GM19455 (cell line): ENCODE data around the gene CLOCK.

ENCODE experiments used
- ATAC-seq: cut with Tn5 transposase; IDR thresholded peaks from one replicate; pipeline ENCODE4 v1.9.1; 2021; ENCODE audit not compliant: unreplicated experiment

CLOCK gene

DNA sequence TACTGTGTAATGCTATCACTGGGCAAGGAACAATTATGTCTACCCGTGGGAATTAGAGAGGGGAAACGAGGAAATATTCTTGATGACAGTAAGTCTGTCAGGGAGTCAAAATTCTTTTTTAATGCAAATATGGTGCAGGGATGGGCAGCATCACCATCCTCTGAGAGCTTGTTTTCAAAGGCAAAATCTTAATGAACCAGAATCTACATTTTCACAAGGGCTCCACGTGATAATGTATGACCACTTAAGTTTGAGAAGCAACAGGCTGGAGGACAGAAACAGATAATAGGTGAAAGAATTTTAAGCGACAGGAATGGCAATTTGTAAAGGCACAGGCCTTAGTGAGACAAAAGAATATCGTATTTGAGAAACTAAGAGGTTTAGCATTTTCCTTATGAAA lies 63.4 kb downstream of the CLOCK start:
- ATAC-seq = no peak

GRCh38 chr4:55475394-55476243 lies 71.1 kb downstream of the CLOCK start:
- ATAC-seq = no peak

GRCh38 chr4:55469979-55470378 lies 76.7 kb downstream of the CLOCK start:
- ATAC-seq = no peak

- no peak for ATAC-seq
Measured at GRCh38 chr4:55468724-55469123, 78.0 kb downstream of the CLOCK start.

GRCh38 chr4:55466001-55466400 lies 80.7 kb downstream of the CLOCK start:
- no peak for ATAC-seq

GRCh38 chr4:55458611-55459010 lies 88.1 kb downstream of the CLOCK start:
- ATAC-seq = no peak

DNA sequence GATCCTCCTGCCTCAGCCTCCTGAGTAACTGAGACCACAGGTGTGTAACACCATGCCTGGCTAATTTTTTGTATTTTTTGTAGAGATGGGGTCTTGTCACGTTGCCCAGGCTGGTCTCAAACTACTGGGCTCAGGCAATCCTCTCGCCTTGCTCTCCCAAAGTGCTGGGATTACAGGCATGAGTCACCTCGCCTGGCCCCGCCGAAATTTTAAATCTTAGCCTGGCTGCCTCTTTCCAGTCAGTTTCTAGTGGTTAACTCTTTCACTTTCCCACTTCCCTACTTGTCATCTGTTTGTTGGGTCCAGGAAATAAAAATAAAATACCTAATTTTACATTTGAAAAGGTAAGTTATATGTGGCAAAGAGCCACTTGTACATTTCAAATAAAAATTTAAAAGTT lies 88.5 kb downstream of the CLOCK start:
- ATAC-seq = no peak

DNA sequence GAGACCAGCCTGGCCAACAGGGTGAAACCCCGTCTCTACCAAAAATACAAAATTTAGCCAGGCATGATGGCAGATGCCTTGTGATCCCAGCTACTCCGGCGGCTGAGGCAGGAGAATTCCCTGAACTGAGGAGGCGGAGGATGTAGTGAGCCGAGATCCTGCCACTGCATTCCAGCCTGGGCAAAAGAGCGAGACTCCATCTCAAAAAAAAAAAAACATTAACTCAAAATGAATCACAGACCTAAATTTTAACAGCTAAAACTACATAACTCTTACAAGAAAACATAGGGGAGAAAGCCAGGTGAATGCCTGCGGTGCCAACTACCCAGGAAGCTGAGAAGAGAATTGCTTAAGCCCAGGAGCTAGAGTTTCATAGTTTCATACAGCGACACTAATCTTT lies 96.1 kb downstream of the CLOCK start:
- ATAC-seq = no peak

GRCh38 chr4:55447831-55448230 lies 98.9 kb downstream of the CLOCK start:
- ATAC-seq = no peak

DNA sequence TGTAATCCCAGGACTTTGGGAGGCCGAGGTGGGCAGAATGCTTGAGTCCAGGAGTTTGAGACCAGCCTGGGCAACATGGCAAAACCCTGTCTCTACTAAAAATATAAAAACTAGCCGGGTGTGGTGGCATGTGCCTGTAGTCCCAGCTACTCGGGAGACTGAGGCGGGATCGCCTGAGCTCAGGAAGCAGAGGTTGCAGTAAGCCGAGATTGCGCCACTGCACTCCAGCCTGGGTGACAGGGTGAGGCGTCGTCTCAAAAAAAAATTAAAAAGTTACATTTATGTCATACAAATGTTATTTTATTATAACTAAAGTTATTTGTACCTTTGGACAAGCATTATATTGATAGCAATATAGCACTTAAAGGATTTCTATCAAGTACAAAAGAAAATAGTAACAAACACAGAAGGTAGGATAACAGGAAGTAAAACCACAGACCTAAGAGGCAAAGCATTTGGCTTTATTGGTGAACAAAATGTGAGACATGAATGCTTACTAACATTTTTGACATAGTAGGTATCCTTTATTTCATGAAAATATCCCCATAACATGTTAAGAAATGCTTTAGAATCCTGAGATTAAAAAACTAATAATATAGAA lies 99.5 kb downstream of the CLOCK start:
- no peak for ATAC-seq

DNA sequence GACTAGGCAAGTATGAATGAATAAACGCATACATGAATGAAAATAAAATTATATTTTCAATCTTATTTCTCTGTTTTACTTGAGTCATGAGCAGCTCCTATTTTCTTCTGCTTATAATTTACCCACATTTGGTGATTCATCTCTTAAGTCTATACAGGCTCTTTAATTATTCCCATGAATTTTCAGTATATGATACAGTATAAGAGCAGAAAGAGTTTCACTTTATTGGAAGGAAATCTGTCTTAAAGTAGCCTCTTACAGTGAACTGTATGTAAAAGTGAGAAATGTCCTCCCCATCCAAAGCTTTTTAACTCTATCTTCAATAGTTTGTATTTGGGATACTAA lies 100.2 kb downstream of the CLOCK start:
- ATAC-seq = no peak

GRCh38 chr4:55445921-55446577 lies 100.7 kb downstream of the CLOCK start:
- ATAC-seq = no peak

DNA sequence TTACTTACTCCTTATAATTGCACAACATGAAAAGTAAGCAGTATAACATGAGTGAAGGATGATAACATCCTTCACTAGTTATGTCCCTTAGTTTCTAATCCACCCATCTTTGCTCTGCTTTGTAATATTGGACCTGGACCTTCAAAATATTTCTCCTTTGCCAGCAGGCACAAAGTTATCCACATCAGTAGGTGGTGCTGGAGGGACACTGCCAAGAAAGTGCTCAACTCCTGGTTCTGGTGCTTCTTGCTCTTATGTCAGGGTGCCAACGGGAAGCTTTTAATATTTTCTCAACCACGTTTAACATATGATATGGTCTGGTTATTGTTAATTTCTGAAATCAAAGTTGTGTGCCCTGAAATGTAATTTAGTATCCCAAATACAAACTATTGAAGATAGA lies 101.9 kb downstream of the CLOCK start:
- no peak for ATAC-seq

DNA sequence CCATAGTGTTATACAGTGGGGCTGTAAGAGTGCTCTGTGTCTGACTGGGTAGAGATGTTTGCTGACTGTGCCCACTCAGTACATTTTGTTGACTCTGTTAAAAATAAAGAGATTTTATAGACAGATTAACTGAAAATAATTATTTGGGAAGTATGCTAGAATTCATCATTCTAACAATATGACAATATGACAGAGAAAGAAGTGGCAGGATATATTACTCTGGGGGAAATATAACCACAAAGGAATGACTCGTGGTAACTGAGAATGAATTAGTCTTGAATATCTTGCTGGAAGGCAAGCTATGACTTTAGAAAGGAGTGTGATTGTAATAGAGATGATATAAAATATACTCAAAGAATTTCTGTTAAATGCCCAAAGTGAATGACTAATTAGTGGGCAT lies 104.2 kb downstream of the CLOCK start:
- ATAC-seq = no peak

GRCh38 chr4:55440786-55441185 lies 105.9 kb downstream of the CLOCK start:
- no peak for ATAC-seq

GRCh38 chr4:55439023-55439422 lies 107.7 kb downstream of the CLOCK start:
- no peak for ATAC-seq

DNA sequence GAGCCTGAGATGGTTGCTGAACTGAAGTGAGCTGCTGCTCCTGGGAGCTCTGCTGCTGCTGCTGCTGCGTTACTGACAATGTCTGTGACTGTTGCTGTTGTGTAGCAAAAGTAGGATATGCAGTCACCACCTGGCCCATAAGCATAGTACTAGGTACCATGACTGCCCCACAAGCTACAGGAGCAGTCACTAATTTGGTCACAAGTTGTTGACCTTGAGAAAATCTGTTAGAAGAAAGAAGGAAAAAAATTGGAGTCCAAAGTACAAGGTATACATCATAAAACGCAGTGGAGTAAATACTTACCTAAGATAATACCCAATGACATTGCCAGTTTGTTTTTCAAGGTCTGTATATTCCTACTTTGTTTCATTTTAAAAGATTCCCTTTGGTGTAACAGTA lies 108.4 kb downstream of the CLOCK start:
- no peak for ATAC-seq

DNA sequence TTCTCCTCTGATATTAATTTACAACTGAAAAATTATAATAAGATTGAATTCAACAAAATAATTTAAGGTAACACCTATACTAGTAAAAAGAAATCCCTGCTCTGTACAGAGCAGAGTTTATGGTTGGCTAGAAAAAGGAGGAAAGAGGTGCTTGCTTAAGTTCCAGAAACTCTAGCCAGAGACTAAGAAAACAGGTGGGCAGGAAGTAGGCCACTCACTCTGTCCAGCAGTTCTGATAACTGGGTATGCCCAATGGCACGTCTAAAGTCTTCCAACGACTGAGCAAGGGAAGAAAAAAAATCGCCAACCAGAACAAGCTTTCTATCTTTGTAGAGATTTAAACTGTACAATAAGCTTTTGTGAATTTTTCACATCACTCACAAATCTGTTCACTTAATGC lies 108.9 kb downstream of the CLOCK start:
- ATAC-seq = no peak

GRCh38 chr4:55437356-55437796 lies 109.3 kb downstream of the CLOCK start:
- no peak for ATAC-seq

DNA sequence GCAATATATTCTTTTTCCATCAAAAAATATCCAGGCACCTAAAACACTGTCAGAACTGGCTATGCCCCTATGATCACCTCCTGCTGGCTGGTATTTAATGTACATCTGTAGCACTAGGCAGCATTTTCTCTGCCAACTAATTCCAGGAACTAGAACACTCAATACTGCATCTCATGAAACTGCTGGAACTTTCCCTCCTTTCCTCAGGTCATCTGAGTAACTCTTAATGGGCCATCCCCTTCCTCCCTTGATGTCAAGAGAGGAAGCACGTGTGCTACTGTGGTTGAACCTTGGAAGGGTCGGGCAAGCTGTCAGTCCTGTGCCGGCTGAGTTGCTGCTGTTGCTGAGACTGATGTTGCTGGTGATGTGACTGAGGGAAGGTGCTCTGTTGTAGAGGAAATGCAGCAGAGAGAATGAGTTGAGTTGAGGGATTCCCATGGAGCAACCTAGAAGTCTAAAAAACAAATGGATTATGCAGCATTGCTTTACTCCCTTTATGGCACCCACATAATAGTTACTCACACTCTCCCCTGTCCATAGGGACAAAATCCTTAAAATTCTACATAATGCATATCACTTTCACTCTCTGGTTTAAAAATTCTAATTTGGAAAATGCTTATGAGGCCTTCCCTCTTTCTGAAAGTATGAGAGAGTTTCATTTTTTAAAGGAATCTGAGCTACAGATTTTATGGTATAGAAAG lies 111.4 kb downstream of the CLOCK start:
- no peak for ATAC-seq

DNA sequence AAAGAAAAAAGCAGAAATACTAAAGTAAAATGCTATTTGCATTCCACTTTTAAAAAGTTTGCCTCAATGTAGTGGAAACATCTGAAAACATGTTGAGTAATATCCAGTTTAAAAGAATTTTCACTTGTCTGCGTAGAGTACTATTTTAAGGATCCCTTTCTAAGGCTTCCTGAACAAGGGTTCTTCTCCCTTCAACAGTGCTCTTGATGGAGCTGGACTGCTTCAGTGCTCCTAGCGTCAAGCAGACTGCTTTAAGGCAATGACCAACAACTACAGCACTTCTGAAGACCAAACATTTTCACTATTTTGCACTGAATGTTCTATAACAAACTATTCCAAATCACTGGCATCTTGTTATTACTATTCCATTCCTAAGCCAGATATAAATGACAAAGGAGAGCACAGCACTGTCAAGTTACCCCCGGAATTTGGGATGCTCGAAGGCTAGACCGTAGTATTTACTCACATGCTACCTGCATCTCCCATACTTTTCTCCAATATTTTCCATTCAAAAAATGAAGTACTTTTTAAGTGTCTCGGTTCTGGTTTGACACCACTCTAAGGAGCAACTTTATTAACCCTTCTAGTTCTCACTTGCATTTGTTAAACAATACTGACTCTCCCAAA lies 114.9 kb downstream of the CLOCK start:
- ATAC-seq = no peak
